Cardiac muscle cell (in vitro differentiated cells and primary cell): ENCODE results near the gene ACO2. TPM values are rescaled to one million over a fixed set of nuclear protein-coding genes. Genes with fewer than 3 reads are reported as not detected.

Experiments
- DNase-seq, 2 donors: peaks; one replicate each; pipeline versions ENCODE4 v3.0.0 to v3.0.0-alpha.2; 2010 to 2017; ENCODE audit warnings: low read depth in 1 of 2, low spot score in 1 of 2
- H3K27ac ChIP-seq: fragments of 200-600 bp; sonication (generic); 2 replicates; pipeline ENCODE4 v1.5.1; 2016
- H3K27me3 ChIP-seq: fragments of 200-600 bp; sonication (generic); 2 replicates; pipeline ENCODE4 v1.6.0; 2016; ENCODE audit warnings: control low read depth
- H3K36me3 ChIP-seq: fragments of 200-600 bp; sonication (generic); 2 replicates; pipeline ENCODE4 v1.5.1; 2016; ENCODE audit warnings: control low read depth
- H3K4me1 ChIP-seq: fragments of 200-600 bp; sonication (generic); 2 replicates; pipeline ENCODE4 v1.8.1; 2017; ENCODE audit warnings: low read depth, mild to moderate bottlenecking, mixed run types
- H3K4me3 ChIP-seq: fragments of 200-600 bp; sonication (generic); 2 replicates; pipeline ENCODE4 v1.5.1; 2016; ENCODE audit warnings: mild to moderate bottlenecking
- H3K9me3 ChIP-seq: fragments of 200-600 bp; sonication (generic); 2 replicates; pipeline ENCODE4 v1.5.1; 2017; ENCODE audit warnings: low read depth, mild to moderate bottlenecking, control low read depth
- CTCF ChIP-seq: IDR thresholded peaks from 2 replicates; pipeline ENCODE4 v1.5.1; 2012; ENCODE audit warnings: low read depth, mild to moderate bottlenecking, low read length
- polyA plus RNA-seq: library from polyadenylated mRNA; unstranded; fragments of >200 nt; fragmentation: Nextera tagmentation; extraction: Ambion mirVana; gene quantifications from 2 replicates; pipeline ENCODE4 v1.2.1, GENCODE V29; 2016
- total RNA-seq: library from RNA; depleted of rRNA; stranded (reverse); fragments of >200 nt; gene quantifications from 2 replicates; pipeline ENCODE4 v1.2.3, GENCODE V29; 2016

The ACO2 gene
- total and polyA plus RNA-seq, 2 experiments from 2014 or later: 183 to 328 TPM

DNA sequence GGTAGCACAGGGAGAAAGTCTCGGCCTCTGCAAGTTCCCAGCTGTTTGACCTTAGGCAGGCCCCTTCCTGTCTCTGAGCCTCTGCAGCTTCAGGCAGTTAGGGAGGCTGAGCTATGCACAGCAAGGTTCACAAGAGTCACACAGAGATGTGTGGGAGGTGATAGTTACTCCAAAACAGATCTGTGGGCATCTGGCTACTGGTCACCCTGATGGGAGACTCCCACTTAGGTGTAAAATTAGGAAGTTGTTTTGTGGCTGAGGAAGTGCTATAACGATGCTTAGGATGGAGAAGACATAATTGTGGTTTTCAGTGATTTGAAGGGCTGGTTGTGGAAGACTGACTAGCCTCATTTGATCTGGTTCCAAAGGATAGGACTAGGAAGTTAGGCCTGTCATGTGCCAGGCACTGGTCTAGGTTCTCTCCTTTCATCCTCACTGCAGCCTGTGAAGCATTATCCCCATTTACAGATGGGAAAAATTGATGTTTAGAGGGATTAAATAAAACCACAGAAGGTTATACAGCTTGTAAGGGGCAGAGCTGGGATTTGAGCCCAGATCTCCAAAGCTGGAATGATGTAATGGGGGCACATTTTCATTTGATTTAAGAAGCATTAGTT is 13.5 kb downstream of the ACO2 start:
- Histone ChIP-seq H3K36me3 (no peaks in the 10 kb centered on the region), H3K27me3 (no peaks in the 10 kb centered on the region), H3K9me3 (no peaks in the 10 kb centered on the region), H3K27ac (no peak overlapping the region), H3K4me1 (peaks cover 10% of the 10 kb centered on the region), H3K4me3 (no peak overlapping the region)
- TF ChIP-seq CTCF: no peak
- DNase-seq: no peak

GRCh38 chr22:41485033-41485432 is 16.1 kb downstream of the ACO2 start:
- Histone ChIP-seq H3K9me3 (no peaks in the 10 kb centered on the region), H3K4me3 (no peak overlapping the region), H3K36me3 (no peaks in the 10 kb centered on the region), H3K4me1 (peaks cover 10% of the 10 kb centered on the region), H3K27me3 (no peaks in the 10 kb centered on the region), H3K27ac (no peak overlapping the region)
- no peak for TF ChIP-seq CTCF
- DNase-seq: no peak

GRCh38 chr22:41487037-41487935 is 18.4 kb downstream of the ACO2 start:
- Histone ChIP-seq H3K9me3 (no peaks in the 10 kb centered on the region), H3K27ac (no peak overlapping the region), H3K4me1 (peaks cover 15% of the 10 kb centered on the region), H3K27me3 (no peaks in the 10 kb centered on the region), H3K36me3 (no peaks in the 10 kb centered on the region), H3K4me3 (no peak overlapping the region)
- DNase-seq: no peak
- TF ChIP-seq CTCF: no peak

GRCh38 chr22:41488076-41488475 is 19.2 kb downstream of the ACO2 start:
- Histone ChIP-seq H3K36me3 (no peaks in the 10 kb centered on the region), H3K9me3 (no peaks in the 10 kb centered on the region), H3K4me3 (no peak overlapping the region), H3K27ac (peak overlapping the region; percentile 24), H3K27me3 (no peaks in the 10 kb centered on the region), H3K4me1 (peaks cover 15% of the 10 kb centered on the region)
- no peak for TF ChIP-seq CTCF
- DNase-seq: no peak

DNA sequence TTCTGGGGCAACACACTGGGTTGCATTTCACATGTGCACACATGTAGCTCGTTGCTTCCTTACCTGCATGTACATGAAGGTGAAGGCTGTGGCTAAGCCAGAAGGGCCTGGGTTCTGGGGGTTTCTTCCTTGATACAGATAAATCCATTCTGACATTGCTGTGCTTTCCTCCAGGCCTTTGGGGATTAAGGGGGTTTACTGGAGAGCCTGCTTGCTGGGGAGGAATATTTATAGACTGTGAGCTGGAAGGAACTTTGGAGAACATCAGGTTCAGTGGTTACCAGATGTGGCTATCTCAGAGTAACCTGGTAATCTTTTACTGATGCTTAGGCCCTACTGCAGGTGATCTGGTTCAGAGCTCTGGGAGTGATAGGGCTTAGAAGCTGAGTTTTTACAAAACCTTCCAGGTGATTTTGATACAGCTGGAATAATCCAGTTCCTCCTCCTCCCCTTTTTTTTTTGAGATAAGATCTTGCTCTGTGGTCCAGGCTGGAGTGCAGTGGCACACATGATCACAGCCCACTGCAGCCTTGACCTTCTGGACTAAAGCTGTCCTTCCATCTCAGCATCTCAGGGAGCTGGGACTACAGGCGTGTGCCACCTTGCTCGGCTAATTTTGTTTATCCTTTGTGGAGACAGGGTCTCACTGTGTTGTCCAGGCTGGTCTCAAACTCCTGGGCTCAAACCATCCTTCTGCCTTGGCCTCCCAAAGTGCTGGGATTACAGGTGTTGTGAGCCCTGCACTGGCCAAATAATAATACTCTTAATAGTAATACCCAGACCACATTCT is 19.9 kb downstream of the ACO2 start:
- no peaks in the 10 kb centered on the region for H3K36me3 ChIP-seq
- DNase-seq: no peak
- H3K9me3 ChIP-seq: no peaks in the 10 kb centered on the region
- peaks cover 15% of the 10 kb centered on the region for H3K4me1 ChIP-seq
- no peaks in the 10 kb centered on the region for H3K27me3 ChIP-seq
- H3K4me3 ChIP-seq: no peak overlapping the region
- TF ChIP-seq CTCF: no peak
- H3K27ac ChIP-seq: peak overlapping the region; percentile 24
